Activated CD8-positive, alpha-beta memory T cell treated with anti-CD3 and anti-CD28 coated beads for 36 hours (primary cell): Measurements from ENCODE around the gene CHTF18. TPM values are rescaled to one million over a fixed set of nuclear protein-coding genes. Genes with fewer than 3 reads are reported as not detected.
"Not testable (repeated sequence)": the region's sequence is repeated elsewhere in the genome, so short reads cannot be mapped to it uniquely, and the experiment has no call there.

Source experiments
- CTCF ChIA-PET: fragments of 350-600 bp; sonication (Branson Sonifier 250); formaldehyde crosslinking; loops from one replicate; lab custom pipeline; 2021; ENCODE audit warnings: antibody characterized with exemption; lab: Charles Lee
- POLR2A ChIA-PET: fragments of 350-600 bp; sonication (Branson Sonifier 250); formaldehyde crosslinking; loops from one replicate; lab custom pipeline; 2021; ENCODE audit warnings: antibody characterized with exemption; lab: Charles Lee
- total RNA-seq, 2 experiments: library from RNA; stranded (reverse); gene quantifications; one replicate each; pipeline ENCODE4 v1.2.3, GENCODE V29; 2021

CHTF18 gene
- total RNA-seq, 2 experiments from 2014 or later, result 122 to 128 TPM

GRCh38 chr16:831571-832413 is 43.4 kb downstream of the CHTF18 start:
- ChIA-PET POLR2A (no interaction called here), CTCF (no interaction called here)

- ChIA-PET CTCF (no interaction called here), POLR2A (no interaction called here)
Measured at GRCh38 chr16:832652-833336, 44.4 kb downstream of the CHTF18 start.

- CTCF ChIA-PET, result no interaction called here
- POLR2A ChIA-PET, result no interaction called here
Measured at GRCh38 chr16:833411-833810, 45.0 kb downstream of the CHTF18 start.

- CTCF ChIA-PET, result no interaction called here
- POLR2A ChIA-PET, result no interaction called here
Measured at GRCh38 chr16:835373-835772, 47.0 kb downstream of the CHTF18 start.

- POLR2A ChIA-PET, result no interaction called here
- CTCF ChIA-PET, result no interaction called here
Measured at GRCh38 chr16:836221-836620, 47.8 kb downstream of the CHTF18 start.

GRCh38 chr16:836822-837221 is 48.4 kb downstream of the CHTF18 start:
- CTCF ChIA-PET, POLR2A ChIA-PET: not testable (repeated sequence)

- POLR2A ChIA-PET, result no interaction called here
Measured at GRCh38 chr16:838741-839140, 50.3 kb downstream of the CHTF18 start.

GRCh38 chr16:839643-840408 is 51.4 kb downstream of the CHTF18 start:
- ChIA-PET CTCF (no interaction called here), POLR2A (no interaction called here)

More at GRCh38 chr16:838741-839140, 50.3 kb downstream of the CHTF18 start:
- CTCF ChIA-PET, result interaction anchor here (1.3 kb wide), 1 partner anchor 217 kb away, joined by 3 read pairs; no protein-coding TSS in a partner anchor

GRCh38 chr16:840561-841454 is 52.4 kb downstream of the CHTF18 start:
- ChIA-PET CTCF (no interaction called here), POLR2A (no interaction called here)

GRCh38 chr16:841455-842060 is 53.1 kb downstream of the CHTF18 start:
- CTCF ChIA-PET, result no interaction called here
- POLR2A ChIA-PET, result no interaction called here

GRCh38 chr16:842061-842476 is 53.6 kb downstream of the CHTF18 start:
- ChIA-PET CTCF (no interaction called here), POLR2A (no interaction called here)

GRCh38 chr16:842711-843560 is 54.5 kb downstream of the CHTF18 start:
- ChIA-PET POLR2A (no interaction called here), CTCF (no interaction called here)

GRCh38 chr16:843771-844170 is 55.4 kb downstream of the CHTF18 start:
- CTCF ChIA-PET, result no interaction called here
- POLR2A ChIA-PET, result no interaction called here

GRCh38 chr16:844638-845350 is 56.4 kb downstream of the CHTF18 start:
- POLR2A ChIA-PET, result no interaction called here
- CTCF ChIA-PET, result no interaction called here

- POLR2A ChIA-PET, result no interaction called here
- CTCF ChIA-PET, result no interaction called here
Measured at GRCh38 chr16:845351-845745, 56.9 kb downstream of the CHTF18 start.

GRCh38 chr16:847151-847550 is 58.7 kb downstream of the CHTF18 start:
- CTCF ChIA-PET, result no interaction called here

More at GRCh38 chr16:847151-847550, 58.7 kb downstream of the CHTF18 start:
- POLR2A ChIA-PET, result no interaction called here
